CD4-positive, alpha-beta T cell treated with Interleukin-17A for 1 hour (primary cell): ENCODE data around the gene TMEM132C.

ENCODE experiments used
- DNase-seq: peaks from one replicate; pipeline ENCODE4 v3.0.0-alpha.2; 2020

The TMEM132C gene

DNA sequence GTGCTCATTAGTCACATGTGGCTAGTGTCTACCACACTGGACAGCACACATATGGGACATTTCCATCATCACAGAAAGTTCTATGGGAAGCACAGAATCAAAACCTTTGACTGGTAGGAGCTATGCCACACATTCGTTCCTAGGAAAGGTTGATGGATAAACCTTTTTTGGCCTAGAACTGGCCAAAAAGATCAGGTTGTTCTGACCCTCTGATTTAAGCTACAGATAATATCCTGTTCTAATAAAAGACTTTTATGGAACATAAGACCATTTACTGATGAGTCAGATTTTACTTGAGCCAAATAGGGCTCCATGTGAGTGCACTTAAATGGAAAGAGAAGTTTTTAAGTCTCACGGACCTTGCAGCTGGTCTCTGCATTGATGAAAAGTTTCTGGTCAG lies 413.6 kb downstream of the TMEM132C start:
- DNase-seq: no peak

DNA sequence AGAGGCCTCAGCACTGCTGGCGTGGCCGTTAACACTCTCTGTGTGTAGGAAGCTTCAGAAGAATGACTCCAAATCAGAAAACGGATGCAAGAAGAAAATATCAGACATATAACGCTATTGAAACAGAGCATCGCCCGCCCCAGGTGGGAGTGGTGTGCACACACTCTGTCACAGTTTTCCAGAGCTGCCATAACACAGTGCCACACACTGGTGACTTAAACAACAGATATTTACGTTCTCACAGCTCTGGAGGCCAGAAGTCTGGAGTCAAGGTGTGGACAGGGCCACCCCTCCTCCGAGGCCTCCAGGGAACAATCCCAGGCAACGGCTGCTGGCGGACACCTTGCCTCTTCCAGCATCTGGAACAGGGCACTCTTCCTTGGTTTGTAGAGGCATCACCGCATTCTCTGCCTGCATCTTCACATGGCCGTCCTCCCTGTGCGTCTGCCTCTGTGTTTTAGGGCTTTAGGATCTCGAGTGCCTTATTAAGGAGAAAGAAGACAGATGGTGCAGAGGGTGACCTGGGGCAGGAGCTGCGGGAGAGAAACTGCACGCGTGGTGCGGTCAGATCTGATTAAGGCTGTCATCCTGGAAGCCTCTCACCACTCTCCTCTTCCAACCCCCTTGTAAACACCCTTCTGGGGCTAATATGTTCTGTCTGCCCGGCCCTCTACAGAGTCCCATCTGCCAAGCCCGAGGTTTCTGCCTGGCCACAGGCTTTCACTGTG lies 415.7 kb downstream of the TMEM132C start:
- no peak for DNase-seq

DNA sequence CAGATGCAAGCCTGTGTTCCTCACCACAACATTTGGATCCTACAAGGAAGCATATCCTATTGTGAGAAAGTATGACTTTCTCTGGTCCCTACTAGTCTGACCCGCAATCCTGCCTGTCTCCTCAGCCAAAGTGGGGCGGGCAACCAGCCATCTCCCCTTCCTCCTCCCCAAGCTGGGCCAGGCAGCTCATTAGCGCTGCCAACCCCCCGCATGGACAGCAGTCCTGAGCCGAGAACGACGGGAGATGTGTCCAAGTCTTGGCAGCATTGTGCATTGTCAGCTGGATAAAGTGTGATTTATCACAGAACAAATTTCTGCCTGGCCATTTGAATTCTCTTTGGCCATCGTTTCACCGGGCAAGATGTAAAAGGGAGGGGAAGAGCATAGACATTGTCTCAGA lies 417.4 kb downstream of the TMEM132C start:
- no peak for DNase-seq

DNA sequence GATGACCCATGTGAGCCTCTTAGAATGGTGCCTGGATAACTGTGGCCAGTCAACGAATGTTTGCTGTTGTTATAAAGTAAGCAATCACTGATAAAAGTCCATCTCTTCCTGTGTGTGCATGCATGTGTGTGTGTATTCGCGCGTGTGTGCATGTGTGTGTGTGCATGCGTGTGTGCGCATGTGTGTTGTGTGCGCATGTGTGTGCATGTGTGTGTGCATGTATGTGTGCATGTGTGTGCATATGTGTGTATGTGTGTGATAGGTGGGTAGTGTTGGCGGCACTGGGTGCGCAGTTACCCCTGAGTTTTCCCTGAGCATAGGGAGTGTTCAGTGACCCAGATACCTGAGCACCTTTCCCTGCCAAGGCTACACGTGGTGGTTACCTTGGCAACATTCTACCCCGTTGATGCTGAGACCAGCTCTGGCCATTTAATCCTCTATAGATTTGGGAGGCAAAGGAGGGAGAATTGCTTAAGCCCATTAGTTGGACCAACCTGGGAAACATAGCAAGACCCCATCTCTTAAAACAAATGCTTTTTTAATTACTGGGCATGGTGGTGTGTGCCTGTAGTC lies 419.0 kb downstream of the TMEM132C start:
- no peak for DNase-seq

DNA sequence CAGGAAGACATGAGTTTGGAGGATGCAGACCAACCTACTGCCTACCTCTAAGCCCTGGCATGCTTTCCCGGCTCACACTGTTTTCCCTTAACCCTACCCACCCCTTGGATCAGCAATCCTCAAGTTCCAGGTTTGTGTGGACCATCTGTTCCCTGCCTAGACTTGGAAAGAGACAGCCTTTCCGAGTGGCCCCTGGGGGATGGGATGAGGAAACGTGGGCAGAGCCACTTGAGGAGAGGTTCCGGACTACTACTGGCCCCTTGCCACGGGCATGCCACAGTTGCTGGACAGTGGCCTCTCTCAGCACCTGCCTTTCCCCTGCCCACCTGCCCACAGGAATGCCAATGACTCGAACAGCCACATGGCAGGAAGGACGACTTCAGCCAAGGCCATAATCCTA lies 420.9 kb downstream of the TMEM132C start:
- no peak for DNase-seq

DNA sequence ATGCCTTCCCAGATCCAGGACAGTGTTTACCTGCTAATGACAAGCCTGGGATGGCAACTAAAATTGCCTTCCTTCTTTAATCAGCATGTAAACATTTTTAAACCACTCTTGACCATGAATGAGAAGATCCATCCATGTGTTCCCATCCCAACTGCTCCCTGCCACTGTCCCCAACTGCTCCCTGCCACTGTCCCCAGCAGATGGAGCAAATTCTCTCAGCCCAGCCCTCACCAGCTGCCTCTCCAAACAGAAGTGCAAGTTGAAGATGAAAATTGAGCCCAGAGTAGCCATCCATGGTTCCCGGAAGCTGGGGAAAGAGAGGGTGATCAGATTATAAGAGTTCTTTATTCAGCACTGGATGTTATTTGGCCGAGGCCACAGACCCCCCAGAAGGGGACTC lies 423.7 kb downstream of the TMEM132C start:
- no peak for DNase-seq

DNA sequence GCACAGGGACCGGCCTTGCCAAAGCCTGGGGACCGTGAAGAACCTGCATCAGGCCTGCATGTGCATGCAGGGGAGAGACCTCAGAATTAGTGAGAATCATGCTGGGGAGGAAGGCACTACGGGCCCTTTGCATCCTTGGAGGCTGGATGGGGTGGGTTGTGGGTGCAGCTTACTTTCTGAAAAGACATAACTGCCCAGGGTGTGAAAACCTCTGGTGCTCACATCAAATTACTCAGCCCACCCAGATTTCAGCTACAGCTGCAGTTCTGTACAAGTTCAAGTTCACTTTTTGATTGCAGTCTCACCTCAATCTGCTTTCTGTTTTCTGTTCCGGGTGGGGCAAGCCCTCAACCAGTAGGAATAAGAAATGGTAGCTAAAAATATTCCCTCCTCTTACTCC lies 426.1 kb downstream of the TMEM132C start:
- peak; percentile 15 for DNase-seq

DNA sequence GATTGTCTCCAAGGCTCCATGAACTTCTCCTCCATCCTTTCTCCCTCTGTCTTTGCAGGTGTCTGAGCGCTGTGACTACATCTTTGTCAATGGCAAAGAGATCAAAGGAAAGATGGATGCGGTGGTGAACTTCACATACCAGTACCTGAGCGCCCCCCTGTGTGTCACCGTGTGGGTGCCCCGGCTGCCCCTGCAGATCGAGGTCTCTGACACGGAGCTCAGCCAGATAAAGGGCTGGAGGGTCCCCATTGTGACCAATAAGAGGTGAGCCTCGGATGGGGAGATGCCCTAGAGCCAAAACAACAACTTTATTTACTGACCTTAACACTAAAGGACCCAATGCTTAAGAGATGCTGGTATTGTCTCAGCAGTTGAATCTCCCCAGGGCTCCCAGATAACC lies 426.8 kb downstream of the TMEM132C start:
- no peak for DNase-seq

DNA sequence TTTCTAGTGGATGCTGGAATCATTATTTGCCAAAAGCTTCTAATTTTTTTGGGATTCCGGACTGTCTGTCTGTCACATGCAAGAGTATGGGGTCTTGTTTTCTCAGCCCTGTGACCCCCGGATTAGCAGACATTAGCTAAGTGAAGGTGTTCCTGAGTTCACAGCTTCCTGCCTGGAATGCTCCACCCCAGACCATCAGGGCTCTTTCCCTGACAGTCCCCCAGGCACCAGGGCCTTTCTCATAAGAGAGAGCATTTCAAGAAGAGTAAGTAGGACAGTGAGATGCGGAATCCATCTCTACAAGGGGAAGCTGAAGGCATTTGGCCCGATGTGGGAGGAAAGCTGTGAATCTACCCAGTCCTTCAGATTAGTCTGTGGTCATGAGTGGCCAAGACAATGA lies 427.5 kb downstream of the TMEM132C start:
- no peak for DNase-seq

DNA sequence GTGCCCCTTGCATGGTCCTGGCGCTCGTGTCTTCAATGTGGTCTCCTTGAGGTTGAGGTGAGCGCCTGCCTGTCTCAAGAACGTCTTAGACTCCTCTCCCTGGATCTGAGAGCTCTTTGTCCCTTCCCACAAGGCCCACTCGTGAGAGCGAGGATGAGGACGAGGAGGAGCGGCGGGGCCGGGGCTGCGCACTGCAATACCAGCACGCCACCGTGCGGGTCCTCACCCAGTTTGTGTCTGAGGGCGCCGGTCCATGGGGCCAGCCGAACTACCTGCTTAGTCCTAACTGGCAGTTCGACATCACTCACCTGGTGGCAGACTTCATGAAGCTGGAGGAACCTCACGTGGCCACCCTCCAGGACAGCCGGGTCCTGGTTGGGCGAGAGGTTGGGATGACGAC lies 428.7 kb downstream of the TMEM132C start:
- no peak for DNase-seq

DNA sequence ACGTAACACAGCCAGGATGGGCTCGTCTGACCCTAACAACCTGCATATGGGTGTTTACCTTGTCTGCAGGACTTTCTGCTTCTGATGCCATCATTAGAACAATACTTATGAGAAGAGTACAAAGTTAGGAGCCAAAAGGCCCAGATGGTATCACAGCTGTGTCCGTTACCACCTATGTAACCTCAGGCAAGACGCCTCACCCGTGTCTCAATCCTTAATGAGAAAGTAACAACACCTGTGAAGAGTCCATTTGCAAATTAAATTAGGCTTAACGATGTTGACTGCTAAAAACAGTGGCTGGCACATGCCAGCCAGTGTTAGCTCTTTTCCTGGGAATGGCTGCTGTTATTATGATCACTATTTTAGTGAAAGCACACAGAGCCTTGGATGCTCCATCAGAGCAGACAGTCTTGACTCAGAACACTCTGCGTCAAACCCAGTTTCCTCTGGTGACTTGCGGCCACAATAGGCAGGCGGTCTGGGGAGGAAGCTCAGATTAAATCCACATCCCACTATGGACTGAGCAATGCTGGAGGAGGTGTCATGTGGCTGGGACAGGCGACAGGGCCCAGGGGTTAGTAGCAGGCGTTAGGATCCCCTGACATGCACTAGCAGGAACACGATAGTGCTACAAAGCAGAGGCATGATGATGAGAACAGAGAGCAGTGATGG lies 431.5 kb downstream of the TMEM132C start:
- no peak for DNase-seq

DNA sequence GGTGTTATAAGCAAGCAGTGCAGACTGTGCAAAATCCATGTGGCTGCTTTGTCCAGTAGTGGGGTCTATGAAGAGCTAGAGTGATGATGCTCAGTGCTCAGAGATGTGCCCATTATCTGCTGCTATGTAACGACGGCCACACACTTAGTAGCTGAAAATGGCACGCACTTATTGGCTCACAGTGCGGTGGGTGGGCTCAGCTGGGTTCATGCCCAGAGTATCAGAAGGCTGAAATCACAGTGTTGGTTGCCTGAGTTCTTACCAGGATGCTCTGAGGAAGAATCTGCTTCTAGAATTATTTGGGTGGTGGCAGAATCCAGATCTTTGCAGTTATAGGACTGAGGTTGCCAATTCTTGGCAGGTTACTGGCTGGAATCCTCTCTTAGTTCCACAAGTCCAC lies 432.1 kb downstream of the TMEM132C start:
- no peak for DNase-seq

DNA sequence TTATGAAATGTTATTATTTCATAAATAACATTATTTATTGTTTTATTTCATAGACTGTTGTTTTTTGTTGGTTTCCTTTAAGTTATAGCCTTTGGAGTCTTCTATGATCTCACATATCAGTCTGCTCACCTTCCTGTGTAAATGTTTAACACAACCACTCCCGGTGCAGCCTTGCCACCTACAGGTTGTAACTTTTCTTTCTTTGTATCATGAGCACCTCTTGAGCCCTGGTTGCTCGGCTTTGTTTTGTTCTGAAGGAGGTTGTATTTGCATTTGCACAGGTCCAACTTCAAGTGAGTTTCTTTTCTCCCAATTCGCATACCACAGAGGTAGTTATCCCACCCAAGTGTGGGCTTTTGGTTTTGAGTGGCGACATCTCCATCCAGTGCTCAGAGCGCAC lies 435.4 kb downstream of the TMEM132C start:
- no peak for DNase-seq

DNA sequence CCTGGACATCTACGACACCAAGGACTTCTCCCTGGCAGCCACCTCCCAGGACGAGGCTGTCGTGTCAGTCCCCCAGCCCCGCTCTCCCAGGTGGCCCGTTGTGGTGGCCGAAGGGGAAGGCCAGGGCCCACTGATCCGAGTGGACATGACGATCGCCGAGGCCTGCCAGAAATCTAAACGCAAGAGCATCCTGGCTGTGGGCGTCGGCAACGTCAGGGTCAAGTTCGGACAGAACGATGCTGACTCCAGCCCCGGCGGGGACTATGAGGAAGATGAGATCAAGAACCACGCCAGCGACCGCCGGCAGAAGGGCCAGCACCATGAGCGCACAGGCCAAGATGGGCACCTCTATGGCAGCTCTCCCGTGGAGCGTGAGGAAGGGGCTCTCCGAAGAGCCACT lies 438.2 kb downstream of the TMEM132C start:
- no peak for DNase-seq

DNA sequence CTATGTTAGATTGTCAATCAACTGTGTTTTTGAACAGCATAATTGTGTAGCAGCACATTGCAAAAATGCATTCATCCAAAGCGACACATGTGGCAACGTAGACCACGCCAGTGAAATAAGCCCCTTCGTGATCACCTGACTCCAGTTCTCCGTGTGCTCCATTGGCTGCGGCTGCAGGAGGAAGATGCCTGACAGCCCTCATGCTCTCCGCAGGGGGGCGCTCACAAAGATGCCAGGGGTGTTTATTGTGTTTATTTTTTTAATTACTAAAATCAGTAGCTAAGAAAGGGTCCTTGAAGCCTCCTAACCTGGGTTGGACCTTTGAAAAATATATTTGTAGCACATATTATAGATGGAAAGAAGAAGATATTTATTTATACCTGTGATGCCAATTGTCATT lies 440.5 kb downstream of the TMEM132C start:
- no peak for DNase-seq

DNA sequence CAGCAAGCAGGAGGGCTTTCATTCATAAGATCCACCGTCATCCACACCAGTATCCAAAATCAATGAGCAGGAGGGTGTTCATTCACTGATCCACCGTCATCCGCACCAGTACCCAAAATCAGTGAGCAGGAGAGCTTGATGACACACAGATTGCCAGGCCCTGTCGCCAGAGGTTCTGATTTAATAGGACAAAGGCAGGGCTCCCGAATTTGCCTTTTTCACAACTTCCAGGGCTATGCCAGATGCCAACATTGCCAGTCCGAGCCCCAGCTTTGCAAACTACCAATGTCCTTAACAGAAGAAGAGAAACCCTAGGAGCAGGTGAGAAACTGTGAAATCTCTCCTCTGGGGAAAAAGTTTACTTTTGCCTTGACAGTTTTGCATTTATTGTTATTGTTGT lies 441.8 kb downstream of the TMEM132C start:
- no peak for DNase-seq

DNA sequence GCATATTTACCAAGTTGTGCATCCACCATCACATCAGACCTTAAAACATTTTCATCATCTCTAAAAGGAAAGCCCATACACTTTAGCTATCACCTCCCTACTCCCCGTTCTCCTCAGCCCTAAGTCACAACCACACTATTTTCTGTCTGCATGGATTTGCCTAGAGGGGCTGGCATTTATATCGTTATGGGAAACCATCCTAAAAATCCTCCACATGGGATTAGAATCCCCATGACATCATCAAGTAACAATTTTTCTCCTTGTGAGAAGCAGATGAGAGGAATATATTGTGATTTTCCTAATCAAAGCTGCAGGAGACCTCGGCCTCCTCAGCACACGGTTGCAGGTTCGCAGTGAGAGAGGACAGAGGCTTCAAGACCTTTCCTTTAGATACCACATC lies 442.7 kb downstream of the TMEM132C start:
- DNase-seq: no peak

DNA sequence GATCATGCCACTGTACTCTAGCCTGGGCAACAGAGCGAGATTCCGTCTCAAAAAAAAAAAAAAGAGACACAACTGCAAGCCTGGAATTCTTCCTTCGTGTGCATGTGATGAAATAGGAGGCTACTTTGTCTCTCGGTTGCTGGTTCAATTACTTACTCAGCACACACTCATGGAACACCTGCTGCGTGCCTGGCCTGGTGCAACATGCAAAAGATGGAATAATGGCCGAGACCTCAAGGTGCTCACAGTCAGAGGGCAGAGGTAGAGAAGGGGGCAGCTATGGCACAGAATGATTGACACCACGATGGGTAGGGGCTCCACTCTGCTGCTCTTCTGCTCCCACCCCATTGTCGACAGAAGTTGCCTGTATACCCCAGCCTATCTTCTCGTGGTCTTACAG lies 444.5 kb downstream of the TMEM132C start:
- no peak for DNase-seq

DNA sequence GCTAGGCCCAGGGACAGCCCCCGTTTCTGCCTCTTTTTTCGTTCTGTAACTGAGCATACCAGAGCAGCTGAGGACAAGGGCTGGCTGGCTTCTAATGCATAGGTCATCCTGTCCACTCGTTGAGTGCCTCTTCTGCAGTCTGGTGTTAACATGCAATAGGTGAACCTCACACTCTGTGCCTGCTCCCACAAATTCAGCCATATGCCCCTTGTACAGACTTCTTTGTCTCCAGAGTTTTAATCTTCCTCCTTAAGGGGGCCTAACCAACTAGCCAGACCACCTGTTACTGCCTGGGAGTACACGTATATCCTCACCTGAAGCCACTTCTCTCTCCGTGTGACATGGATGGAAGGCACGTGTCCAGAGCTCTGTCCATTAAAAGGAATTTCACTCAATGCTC lies 445.7 kb downstream of the TMEM132C start:
- no peak for DNase-seq

DNA sequence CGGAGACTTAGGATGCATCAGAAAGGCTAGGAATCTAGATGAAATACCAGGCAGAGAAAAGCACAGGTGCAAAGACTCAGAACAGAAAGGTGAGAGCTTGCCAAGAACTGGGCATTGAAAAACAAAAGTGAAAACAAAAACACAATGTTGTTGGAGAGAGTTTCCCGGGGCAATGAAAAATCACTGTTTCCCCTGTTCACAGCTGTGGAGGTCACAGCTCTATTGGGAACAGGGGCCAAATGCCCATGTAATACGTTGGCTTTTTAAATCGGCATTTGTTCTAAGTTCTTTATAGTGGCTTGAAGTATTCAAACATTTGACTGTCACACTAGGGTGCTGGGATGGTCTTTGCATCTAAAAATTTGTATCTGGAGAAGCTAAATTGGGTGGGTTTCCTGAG lies 448.5 kb downstream of the TMEM132C start:
- DNase-seq: no peak

DNA sequence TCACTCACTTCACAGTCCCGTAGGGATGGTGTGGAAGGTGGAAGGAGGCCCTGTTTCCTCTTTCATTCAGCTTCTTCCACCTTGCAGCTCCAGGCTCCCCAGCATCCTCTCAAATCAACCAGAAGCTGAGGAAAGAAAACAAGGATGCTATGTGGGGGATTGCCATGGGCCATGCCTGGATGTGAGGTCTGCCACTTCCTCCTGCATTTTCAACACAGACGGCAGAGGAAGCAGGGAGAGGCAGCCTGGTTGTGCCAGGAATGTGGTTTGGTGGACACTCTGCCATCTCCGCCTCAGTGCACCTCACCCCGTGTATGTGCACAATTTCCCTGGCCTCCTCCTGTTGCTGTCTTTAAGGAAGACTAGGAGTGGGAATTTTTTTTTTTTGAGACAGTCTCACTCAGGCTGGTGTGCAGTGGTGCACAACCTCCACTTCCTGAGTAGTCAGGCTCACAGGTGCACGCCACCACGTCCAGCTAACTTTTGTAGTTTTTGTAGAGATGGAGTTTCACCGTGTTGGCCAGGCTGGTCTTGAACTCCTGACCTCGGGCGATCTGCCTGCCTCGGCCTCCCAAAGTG lies 457.6 kb downstream of the TMEM132C start:
- DNase-seq: no peak

DNA sequence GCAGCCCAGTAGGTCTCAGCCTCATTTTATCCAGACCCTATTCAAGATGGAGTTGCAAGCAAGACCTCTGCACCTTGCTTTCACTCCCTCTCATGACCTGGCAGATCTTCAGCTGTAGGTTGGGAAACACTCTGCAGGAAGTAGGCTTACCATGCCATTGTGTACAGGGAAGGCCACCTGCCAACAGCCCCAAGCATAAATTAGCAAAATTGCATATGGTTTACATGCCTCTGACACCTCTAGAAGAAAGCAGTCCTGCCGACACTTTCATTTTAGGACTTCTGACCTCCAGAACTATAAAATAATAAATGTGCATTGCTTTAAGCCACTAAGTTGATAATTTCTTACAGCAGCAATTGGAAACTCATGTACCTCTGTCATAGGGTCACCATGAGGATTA lies 459.9 kb downstream of the TMEM132C start:
- no peak for DNase-seq

DNA sequence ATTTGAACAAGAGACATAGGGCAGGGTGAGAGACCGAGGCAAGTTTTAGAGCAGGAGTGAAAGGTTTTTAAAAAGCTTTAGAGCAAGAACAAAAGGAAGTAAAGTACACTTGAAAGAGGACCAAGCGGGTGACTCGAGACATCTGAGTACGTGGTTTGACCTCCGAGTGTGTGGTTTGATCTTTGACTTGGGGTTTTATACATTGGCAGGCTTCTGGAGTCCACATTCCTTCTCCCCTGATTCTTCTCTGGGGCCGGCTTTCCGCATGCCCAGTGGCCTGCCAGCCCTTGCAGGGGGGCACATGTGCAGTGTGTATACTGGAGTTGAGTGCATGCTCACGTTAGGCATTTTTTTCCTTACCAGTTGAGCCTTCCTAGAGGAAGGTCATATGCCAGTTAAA lies 460.5 kb downstream of the TMEM132C start:
- DNase-seq: no peak

DNA sequence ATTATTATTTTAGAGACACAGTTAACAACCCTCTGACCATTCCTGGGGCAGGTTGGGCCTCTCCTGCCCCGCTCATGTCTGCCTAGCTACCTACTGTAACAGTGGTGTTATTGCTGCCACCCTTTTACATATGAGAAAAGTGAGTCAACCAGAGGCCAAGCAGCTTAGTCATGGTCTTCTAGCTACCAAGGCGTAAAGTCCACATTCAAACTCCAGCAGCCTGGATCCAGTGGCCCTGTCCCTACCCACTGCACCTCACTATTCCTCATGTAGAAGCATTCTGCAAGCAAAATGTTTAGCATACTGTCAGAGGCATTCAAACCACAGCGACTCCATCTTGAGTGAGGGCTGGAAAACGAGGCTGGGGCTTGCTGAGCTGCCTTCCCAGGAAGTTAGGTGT lies 461.0 kb downstream of the TMEM132C start:
- no peak for DNase-seq
